Prostate gland (tissue), 2 donors: ENCODE measurements around the gene KRTDAP. TPM values are rescaled to one million over a fixed set of nuclear protein-coding genes. Genes with fewer than 3 reads are reported as not detected.

Source experiments
- DNase-seq: peaks from one replicate; pipeline ENCODE4 v3.0.0-alpha.2; 2019; ENCODE audit warnings: low spot score
- H3K27ac ChIP-seq, 2 donors: fragments of 200-600 bp; sonication (generic); 2 replicates each; pipeline ENCODE4 v1.5.1; 2017 to 2019
- H3K27me3 ChIP-seq: fragments of 200-600 bp; sonication (generic); replicated peaks from 2 replicates; pipeline ENCODE4 v1.5.1; 2019; ENCODE audit not compliant: insufficient read depth
- H3K36me3 ChIP-seq, 2 donors: fragments of 200-600 bp; sonication (generic); 1 replicate in 1 of 2; 2 replicates in 1 of 2; pipeline versions ENCODE4 v1.5.1 to v1.8.1; 2017 to 2019
- H3K4me1 ChIP-seq: fragments of 200-600 bp; sonication (generic); replicated peaks from 2 replicates; pipeline ENCODE4 v1.5.1; 2019
- H3K4me3 ChIP-seq, 2 donors: fragments of 200-600 bp; sonication (generic); 2 replicates each; pipeline ENCODE4 v1.5.1; 2017 to 2019
- H3K9me3 ChIP-seq: fragments of 200-600 bp; sonication (generic); 2 replicates; pipeline ENCODE4 v1.5.1; 2017
- CTCF ChIP-seq, 4 experiments: fragments of 200-600 bp in 2 of 4; fragments of 450-650 bp in 2 of 4; sonication (generic) in 2 of 4; IDR thresholded peaks; 1 replicate in 3 of 4; 2 replicates in 1 of 4; pipeline ENCODE4 v1.5.1; 2016 to 2019; ENCODE audit warnings: antibody characterized with exemption in 4 of 4, mild to moderate bottlenecking in 2 of 4, moderate library complexity in 2 of 4
- POLR2A ChIP-seq: fragments of 450-650 bp; IDR thresholded peaks from one replicate; pipeline ENCODE4 v1.6.1; 2016; ENCODE audit warnings: antibody characterized with exemption, mild to moderate bottlenecking
- POLR2AphosphoS5 ChIP-seq: sonication (generic); formaldehyde crosslinking; IDR thresholded peaks from one replicate; pipeline ENCODE4 v1.6.1; 2017; ENCODE audit warnings: antibody characterized with exemption
- WGBS: methylation state at CpG from one replicate; pipeline ENCODE4 v1.1.5; 2018; 5-methylcytosine and 5-hydroxymethylcytosine counted together
- intact Hi-C: fragments of 100-400 bp; cut with DNase I; formaldehyde crosslinking; loops from one replicate; pipeline ENCODE4 v1.14.2; 2022
- total RNA-seq, 2 donors: library from RNA; depleted of rRNA; stranded (reverse); fragments of >200 nt; gene quantifications; one replicate each; pipeline ENCODE4 v1.1.0, GENCODE V29; 2016

KRTDAP gene
- total RNA-seq, 2 donors from 2014 or later = 3.6 to 58.6 TPM

- H3K4me3 ChIP-seq = no peak overlapping the region
- H3K4me1 ChIP-seq = no peaks in the 10 kb centered on the region
- no peak overlapping the region for H3K27ac ChIP-seq
- no peak for DNase-seq
- WGBS = 56% methylated on average over 3 of the region's 3 CpGs
- H3K27me3 ChIP-seq = no peaks in the 10 kb centered on the region
- H3K9me3 ChIP-seq = no peaks in the 10 kb centered on the region
- intact Hi-C loops = no loop called here
- TF ChIP-seq POLR2A (no peak), POLR2AphosphoS5 (no peak), CTCF (IDR thresholded peaks at IDR 0.05) (no peak)
- no peaks in the 10 kb centered on the region for H3K36me3 ChIP-seq
These were observed 34.6 kb downstream of the KRTDAP start for GRCh38 chr19:35455616-35456201.

- DNase-seq = no peak
- no peak overlapping the region for H3K27ac ChIP-seq
- H3K36me3 ChIP-seq = no peaks in the 10 kb centered on the region
- no peaks in the 10 kb centered on the region for H3K27me3 ChIP-seq
- no peak overlapping the region for H3K4me3 ChIP-seq
- TF ChIP-seq POLR2A (no peak), CTCF (IDR thresholded peaks at IDR 0.05) (no peak), POLR2AphosphoS5 (no peak)
- no peaks in the 10 kb centered on the region for H3K4me1 ChIP-seq
- intact Hi-C loops = no loop called here
- no peaks in the 10 kb centered on the region for H3K9me3 ChIP-seq
- WGBS = 64% methylated on average over 2 of the region's 2 CpGs
These were observed 35.6 kb downstream of the KRTDAP start for GRCh38 chr19:35454663-35455062.

GRCh38 chr19:35451338-35452096 is 38.7 kb downstream of the KRTDAP start:
- intact Hi-C loops = no loop called here
- H3K27me3 ChIP-seq = no peaks in the 10 kb centered on the region
- H3K4me1 ChIP-seq = no peaks in the 10 kb centered on the region
- no peaks in the 10 kb centered on the region for H3K9me3 ChIP-seq
- TF ChIP-seq POLR2A (no peak), POLR2AphosphoS5 (no peak), CTCF (IDR thresholded peaks at IDR 0.05) (no peak)
- WGBS = 90% methylated on average over 7 of the region's 7 CpGs
- H3K36me3 ChIP-seq = no peaks in the 10 kb centered on the region
- DNase-seq = no peak
- no peak overlapping the region for H3K4me3 ChIP-seq
- no peak overlapping the region for H3K27ac ChIP-seq

GRCh38 chr19:35449359-35450043 is 40.8 kb downstream of the KRTDAP start:
- Histone ChIP-seq H3K4me1 (no peaks in the 10 kb centered on the region), H3K27ac (peak overlapping the region; percentile 48), H3K4me3 (no peak overlapping the region), H3K9me3 (no peaks in the 10 kb centered on the region), H3K27me3 (no peaks in the 10 kb centered on the region), H3K36me3 (no peaks in the 10 kb centered on the region)
- WGBS = 51% methylated on average over 27 of the region's 27 CpGs
- intact Hi-C loops = no loop called here
- peak; percentile 56 for DNase-seq
- TF ChIP-seq CTCF (IDR thresholded peaks at IDR 0.05) = no peak
- no peak for TF ChIP-seq POLR2A
- peak; percentile 54 for TF ChIP-seq POLR2AphosphoS5
